ENCODE data around the gene B3GALT6. TPM values are rescaled to one million over a fixed set of nuclear protein-coding genes. Genes with fewer than 3 reads are reported as not detected.

The B3GALT6 gene
- polyA plus RNA-seq, 2 donors, result 4.5 to 6.7 TPM

DNA sequence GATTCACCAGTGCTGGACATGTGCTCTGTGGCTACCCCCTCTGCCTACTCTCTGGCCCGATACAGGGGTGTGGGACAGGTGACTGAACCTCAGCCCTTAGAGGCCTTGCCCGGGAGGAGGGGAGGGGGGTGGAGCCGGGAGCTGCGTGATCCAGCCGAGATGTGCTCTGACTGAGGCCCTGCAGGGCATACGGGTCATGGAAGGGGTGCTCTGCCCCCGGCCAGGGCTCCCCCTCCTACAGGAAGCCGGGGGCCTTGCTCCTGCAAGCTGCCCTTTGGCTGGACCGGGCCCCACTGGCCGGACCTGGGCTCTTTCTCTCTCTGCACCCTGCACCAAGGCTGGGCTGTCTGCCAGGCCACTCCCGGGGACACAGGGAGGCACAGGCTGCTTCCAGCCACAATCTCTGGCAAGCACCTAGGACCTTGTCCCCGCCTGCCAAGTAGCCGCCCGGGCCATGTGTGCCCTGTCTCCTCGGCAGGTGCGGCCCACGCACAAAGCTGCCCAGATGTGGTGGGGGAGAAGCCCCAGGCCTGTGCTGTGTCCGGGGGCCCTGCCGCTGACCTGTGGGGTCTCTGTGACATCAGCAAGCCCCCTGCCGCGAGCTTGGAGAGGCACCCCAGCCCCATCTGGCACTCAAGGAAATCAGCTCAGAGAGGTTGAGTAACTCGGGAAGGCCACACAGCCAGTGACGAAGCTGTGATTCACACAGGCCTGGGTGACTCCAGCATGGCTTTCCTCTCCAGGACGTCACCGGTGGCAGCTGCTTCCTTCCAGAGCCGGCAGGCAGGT lies 49.7 kb downstream of the B3GALT6 start:
- no peaks in the 10 kb centered on the region for H3K27me3 ChIP-seq (ENCODE audit: control insufficient read depth in 1 of 2, insufficient read depth in 2 of 2, low read length in 2 of 2)
- no peaks in the 10 kb centered on the region for H3K9me3 ChIP-seq (ENCODE audit: control insufficient read depth in 2 of 2, insufficient read depth in 1 of 2, low read depth in 1 of 2, low read length in 1 of 2)
- 37% methylated on average over 26 of the region's 26 CpGs for WGBS, 2 donors
- H3K4me3 ChIP-seq (ENCODE audit: low read depth in 1 of 2, low read length in 2 of 2), result no peak overlapping the region
- peak overlapping the region; percentile 81 to 89 for H3K27ac ChIP-seq (ENCODE audit: low read depth in 2 of 2, low read length in 1 of 2)
- no peaks in the 10 kb centered on the region for H3K36me3 ChIP-seq (ENCODE audit: control insufficient read depth in 2 of 2, insufficient read depth in 2 of 2, low read length in 1 of 2)
- H3K4me1 ChIP-seq (ENCODE audit: control insufficient read depth in 2 of 2, insufficient read depth in 2 of 2, low read length in 1 of 2), result peaks cover 0 to 23% of the 10 kb centered on the region in 2 donors

DNA sequence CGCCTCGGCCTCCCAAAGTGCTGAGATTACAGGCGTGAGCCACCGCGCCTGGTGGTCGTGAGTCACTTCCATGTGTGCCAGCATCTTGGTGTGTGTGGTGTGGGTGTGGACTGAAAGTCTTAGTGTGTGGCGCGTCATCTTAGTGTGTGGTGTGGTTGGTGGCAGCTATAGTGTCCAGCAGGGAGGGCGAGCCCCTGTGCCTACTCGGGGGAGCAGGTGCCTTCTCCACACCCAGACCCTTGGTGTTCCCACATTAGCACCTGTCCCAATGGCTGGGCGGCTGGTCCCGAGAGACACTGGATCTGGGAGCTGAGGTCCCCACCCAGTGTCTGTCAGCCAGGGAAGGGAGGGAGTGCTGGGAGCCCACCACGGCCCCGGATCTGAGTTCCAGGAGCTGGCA lies 51.0 kb downstream of the B3GALT6 start:
- Histone ChIP-seq H3K36me3 (ENCODE audit: control insufficient read depth in 2 of 2, insufficient read depth in 2 of 2, low read length in 1 of 2) (no peaks in the 10 kb centered on the region), H3K27me3 (ENCODE audit: control insufficient read depth in 1 of 2, insufficient read depth in 2 of 2, low read length in 2 of 2) (peaks cover 0 to 2% of the 10 kb centered on the region in 2 donors), H3K4me1 (ENCODE audit: control insufficient read depth in 2 of 2, insufficient read depth in 2 of 2, low read length in 1 of 2) (peaks cover 0 to 23% of the 10 kb centered on the region in 2 donors), H3K4me3 (ENCODE audit: low read depth in 1 of 2, low read length in 2 of 2) (no peak overlapping the region), H3K27ac (ENCODE audit: low read depth in 2 of 2, low read length in 1 of 2) (no peak overlapping the region), H3K9me3 (ENCODE audit: control insufficient read depth in 2 of 2, insufficient read depth in 1 of 2, low read depth in 1 of 2, low read length in 1 of 2) (no peaks in the 10 kb centered on the region)
- WGBS, 2 donors, result 67 to 75% methylated on average over 14 of the region's 14 CpGs

- Histone ChIP-seq H3K4me1 (ENCODE audit: control insufficient read depth in 2 of 2, insufficient read depth in 2 of 2, low read length in 1 of 2) (peaks cover 0 to 23% of the 10 kb centered on the region in 2 donors), H3K27me3 (ENCODE audit: control insufficient read depth in 1 of 2, insufficient read depth in 2 of 2, low read length in 2 of 2) (peaks cover 0 to 2% of the 10 kb centered on the region in 2 donors), H3K4me3 (ENCODE audit: low read depth in 1 of 2, low read length in 2 of 2) (no peak overlapping the region), H3K36me3 (ENCODE audit: control insufficient read depth in 2 of 2, insufficient read depth in 2 of 2, low read length in 1 of 2) (no peaks in the 10 kb centered on the region), H3K27ac (ENCODE audit: low read depth in 2 of 2, low read length in 1 of 2) (no peak overlapping the region), H3K9me3 (ENCODE audit: control insufficient read depth in 2 of 2, insufficient read depth in 1 of 2, low read depth in 1 of 2, low read length in 1 of 2) (no peaks in the 10 kb centered on the region)
- 7 to 8% methylated on average over 4 to 8 of the region's 9 CpGs for WGBS, 2 donors
These were observed 51.8 kb downstream of the B3GALT6 start for GRCh38 chr1:1283821-1284220.

Other genes with a start within 250 kb of the B3GALT6 start
- 10 to 100 TPM; 15.1 to 20.2 TPM for gene HES4, start 232.1 kb upstream of the B3GALT6 start, polyA plus RNA-seq
- gene ISG15, start 218.7 kb upstream of the B3GALT6 start, polyA plus RNA-seq, result 10 to 100 TPM; 17.8 to 40.7 TPM
- 10 to 100 TPM; 17.0 to 40.6 TPM for gene AGRN, start 212.1 kb upstream of the B3GALT6 start, polyA plus RNA-seq
- gene RNF223, start 157.9 kb upstream of the B3GALT6 start, polyA plus RNA-seq, result 10 to 100 TPM; 28.2 to 44.2 TPM
- gene C1orf159, start 116.1 kb upstream of the B3GALT6 start, polyA plus RNA-seq, result 10 to 100 TPM; 13.0 to 27.5 TPM
- gene TTLL10, start 58.4 kb upstream of the B3GALT6 start, polyA plus RNA-seq, result under 1 TPM; 0.28 to 0.43 TPM
- 1 to 10 TPM; 1.9 to 4.3 TPM for gene TNFRSF18, start 25.6 kb upstream of the B3GALT6 start, polyA plus RNA-seq
- gene TNFRSF4, start 18.1 kb upstream of the B3GALT6 start, polyA plus RNA-seq, result 1 to 10 TPM in 1 of 2 donors, under 1 TPM in 1; 0.73 to 1.1 TPM
- gene SDF4, start 236 bp upstream of the B3GALT6 start, polyA plus RNA-seq, result 10 to 100 TPM; 43.9 to 68.0 TPM
- 1 to 10 TPM; 1.6 to 3.0 TPM for gene C1QTNF12, start 14.5 kb downstream of the B3GALT6 start, polyA plus RNA-seq
- 10 to 100 TPM; 38.2 to 40.9 TPM for gene UBE2J2, start 41.6 kb downstream of the B3GALT6 start, polyA plus RNA-seq
- gene SCNN1D, start 48.2 kb downstream of the B3GALT6 start, polyA plus RNA-seq, result 1 to 10 TPM; 2.8 to 9.9 TPM
- gene ACAP3, start 75.7 kb downstream of the B3GALT6 start, polyA plus RNA-seq, result 100 to 1,000 TPM in 1 of 2 donors, 10 to 100 TPM in 1; 47.7 to 120 TPM
- 10 to 100 TPM; 24.4 to 24.8 TPM for gene PUSL1, start 76.4 kb downstream of the B3GALT6 start, polyA plus RNA-seq
- 100 to 1,000 TPM in 1 of 2 donors, 10 to 100 TPM in 1; 74.1 to 127 TPM for gene INTS11, start 92.4 kb downstream of the B3GALT6 start, polyA plus RNA-seq
- 10 to 100 TPM; 38.3 to 73.1 TPM for gene CPTP, start 92.6 kb downstream of the B3GALT6 start, polyA plus RNA-seq
- 1 to 10 TPM in 1 of 2 donors, under 1 TPM in 1; 0.28 to 1.9 TPM for gene TAS1R3, start 99.0 kb downstream of the B3GALT6 start, polyA plus RNA-seq
- 100 to 1,000 TPM in 1 of 2 donors, 10 to 100 TPM in 1; 57.5 to 107 TPM for gene DVL1, start 117.2 kb downstream of the B3GALT6 start, polyA plus RNA-seq
- 10 to 100 TPM in 1 of 2 donors, 1 to 10 TPM in 1; 7.5 to 14.7 TPM for gene MXRA8, start 126.3 kb downstream of the B3GALT6 start, polyA plus RNA-seq
- 100 to 1,000 TPM; 155 to 158 TPM for gene AURKAIP1, start 143.0 kb downstream of the B3GALT6 start, polyA plus RNA-seq
- gene CCNL2, start 167.1 kb downstream of the B3GALT6 start, polyA plus RNA-seq, result 100 to 1,000 TPM in 1 of 2 donors, 10 to 100 TPM in 1; 97.9 to 210 TPM
- gene MRPL20, start 175.1 kb downstream of the B3GALT6 start, polyA plus RNA-seq, result 100 to 1,000 TPM in 1 of 2 donors, 10 to 100 TPM in 1; 59.1 to 148 TPM
- 10 to 100 TPM; 10.6 to 12.4 TPM for gene ANKRD65, start 189.0 kb downstream of the B3GALT6 start, polyA plus RNA-seq
- gene VWA1, start 203.5 kb downstream of the B3GALT6 start, polyA plus RNA-seq, result 10 to 100 TPM; 21.0 to 21.4 TPM
- 1 to 10 TPM; 1.8 to 2.1 TPM for gene ATAD3C, start 217.5 kb downstream of the B3GALT6 start, polyA plus RNA-seq
- 10 to 100 TPM; 20.7 to 43.3 TPM for gene ATAD3B, start 239.5 kb downstream of the B3GALT6 start, polyA plus RNA-seq

All from esophagus (tissue), 2 donors.